SW480 (cell line): ENCODE results near the gene CEBPB.
"Not testable (repeated sequence)": the region's sequence is repeated elsewhere in the genome, so short reads cannot be mapped to it uniquely, and the experiment has no call there.

Source experiments
- DNase-seq: peaks from one replicate; pipeline ENCODE4 v3.0.0-alpha.2; 2016; ENCODE audit warnings: low spot score

The CEBPB gene

GRCh38 chr20:50169329-50169823 lies 21.3 kb upstream of the CEBPB start:
- DNase-seq: peak; percentile 78

- DNase-seq: no peak
Observed at GRCh38 chr20:50170549-50171220, 19.9 kb upstream of the CEBPB start.

GRCh38 chr20:50172347-50173013 lies 18.1 kb upstream of the CEBPB start:
- DNase-seq: peak; percentile 87

GRCh38 chr20:50174456-50174855 lies 16.2 kb upstream of the CEBPB start:
- DNase-seq: no peak

GRCh38 chr20:50175938-50176933 lies 14.4 kb upstream of the CEBPB start:
- DNase-seq: no peak

- DNase-seq: not testable (repeated sequence)
Observed at GRCh38 chr20:50178672-50179071, 12.0 kb upstream of the CEBPB start.

GRCh38 chr20:50181344-50181743 lies 9.3 kb upstream of the CEBPB start:
- DNase-seq: no peak

GRCh38 chr20:50182346-50182745 lies 8.3 kb upstream of the CEBPB start:
- DNase-seq: no peak

- DNase-seq: no peak
Observed at GRCh38 chr20:50185426-50185825, 5.2 kb upstream of the CEBPB start.

GRCh38 chr20:50186151-50186885 lies 4.3 kb upstream of the CEBPB start:
- DNase-seq: peak; percentile 87

GRCh38 chr20:50186987-50187402 lies 3.6 kb upstream of the CEBPB start:
- DNase-seq: no peak

- peak; percentile 58 for DNase-seq
Observed at GRCh38 chr20:50187403-50188051, 3.1 kb upstream of the CEBPB start.

- no peak for DNase-seq
Observed at GRCh38 chr20:50188287-50188688, 2.3 kb upstream of the CEBPB start.

GRCh38 chr20:50188879-50189680 lies 1.6 kb upstream of the CEBPB start:
- DNase-seq: no peak

- DNase-seq: peak; percentile 59
Observed at GRCh38 chr20:50189681-50190250, 864 bp upstream of the CEBPB start.

- peak; percentile 69 for DNase-seq
Observed at GRCh38 chr20:50191065-50191543, 474 bp downstream of the CEBPB start.

GRCh38 chr20:50191544-50192363 lies 1.1 kb downstream of the CEBPB start:
- peak; percentile 70 for DNase-seq

- DNase-seq: peak; percentile 98
Observed at GRCh38 chr20:50192364-50193198, 2.0 kb downstream of the CEBPB start.
